Hepatic stellate cell (primary cell): ENCODE measurements around the gene RABL3.
"Not testable (repeated sequence)": the region's sequence is repeated elsewhere in the genome, so short reads cannot be mapped to it uniquely, and the experiment has no call there.

Experiments
- DNase-seq: peaks from one replicate; pipeline ENCODE4 v3.0.0; 2011; ENCODE audit warnings: low spot score

Gene RABL3

DNA sequence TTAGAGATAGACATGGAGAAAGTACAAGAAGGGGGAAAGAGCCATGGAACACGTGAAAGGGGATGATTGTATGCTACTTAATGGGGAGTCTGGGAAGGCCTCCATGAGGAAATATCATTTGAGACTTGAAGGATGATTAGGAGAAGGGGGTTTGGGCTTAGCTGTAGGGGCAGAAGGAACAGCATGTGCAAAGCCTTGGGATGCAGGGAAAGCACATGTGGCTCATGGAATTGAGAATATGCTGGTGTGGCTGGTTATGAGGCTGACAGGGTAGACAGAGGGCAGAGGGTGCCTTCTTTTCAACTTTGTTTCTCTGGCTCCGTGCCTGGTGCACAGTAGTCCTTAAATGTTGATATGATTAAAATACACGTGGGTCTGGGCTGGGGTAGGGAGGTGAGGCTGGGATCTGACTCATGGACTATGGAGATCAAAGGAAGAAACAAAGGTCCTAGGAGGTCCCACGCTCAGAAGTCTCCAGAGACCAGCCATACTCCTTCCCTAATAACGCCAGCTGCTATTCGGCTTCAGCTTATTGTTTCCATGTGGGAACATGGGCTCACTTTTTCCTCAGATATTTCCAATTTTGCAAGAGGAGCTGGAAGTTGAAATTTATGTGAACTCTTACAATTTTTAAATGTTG is 1.4 kb upstream of the RABL3 start:
- no peak for DNase-seq

DNA sequence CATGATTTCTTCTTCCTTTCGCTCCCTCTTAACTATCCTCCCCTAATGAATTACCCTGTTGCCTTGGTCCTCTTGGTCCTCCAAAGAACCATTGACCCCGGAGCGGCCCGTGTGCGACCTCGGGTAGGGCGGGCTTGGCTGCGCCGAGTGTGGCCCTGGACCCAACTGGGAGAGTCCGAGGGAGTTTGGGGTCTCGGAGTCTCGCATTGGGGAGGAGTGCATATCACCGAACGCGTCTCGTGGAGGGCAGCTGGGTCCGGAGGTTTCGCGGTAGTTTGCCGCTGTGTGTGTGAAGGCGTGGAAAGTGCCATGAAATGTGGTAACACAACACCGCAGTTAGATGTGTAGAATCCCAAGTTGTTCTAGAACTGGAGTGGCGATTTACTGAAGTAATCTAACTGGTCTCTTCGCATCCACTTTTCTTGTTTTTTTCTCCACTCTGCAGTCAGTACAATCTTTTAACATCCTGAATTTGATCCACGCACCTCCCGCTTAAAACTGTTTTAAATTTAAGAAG is 591 bp upstream of the RABL3 start:
- peak; percentile 9 for DNase-seq

DNA sequence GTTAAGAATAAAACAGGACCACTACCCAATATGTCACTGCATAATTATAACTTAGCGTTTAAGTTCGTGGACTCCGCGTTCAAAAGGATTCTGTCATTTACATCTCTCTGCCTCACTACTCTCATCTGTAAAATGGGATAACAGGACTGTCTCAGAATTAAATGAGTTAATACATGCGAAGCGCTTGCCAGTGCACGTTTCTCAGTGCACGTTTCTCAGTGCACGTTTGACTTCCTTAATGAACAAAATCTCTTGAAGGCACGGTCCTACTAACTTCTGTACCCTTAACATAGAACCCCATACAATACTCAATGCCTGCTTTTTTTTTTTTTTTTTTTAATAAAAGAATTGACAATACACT is 499 bp downstream of the RABL3 start:
- DNase-seq = no peak

DNA sequence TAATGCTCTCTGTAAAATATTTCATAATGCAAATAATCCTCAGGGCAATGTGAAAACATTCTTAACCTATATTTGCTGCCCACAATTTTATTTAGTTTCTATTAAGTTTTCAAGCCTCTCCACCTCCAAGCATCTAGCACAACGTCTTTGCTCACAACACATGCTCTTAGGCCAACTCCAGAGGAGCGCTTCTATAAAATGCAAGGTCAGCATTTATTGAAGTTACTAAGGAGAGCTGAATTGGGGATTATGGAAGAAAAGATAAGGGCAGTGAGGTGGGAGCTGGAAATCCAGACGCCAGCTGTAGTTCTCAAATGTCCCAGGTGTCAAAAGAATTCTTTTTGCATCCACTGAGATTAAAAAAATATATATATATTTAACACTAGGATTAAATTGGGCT is 996 bp downstream of the RABL3 start:
- no peak for DNase-seq

DNA sequence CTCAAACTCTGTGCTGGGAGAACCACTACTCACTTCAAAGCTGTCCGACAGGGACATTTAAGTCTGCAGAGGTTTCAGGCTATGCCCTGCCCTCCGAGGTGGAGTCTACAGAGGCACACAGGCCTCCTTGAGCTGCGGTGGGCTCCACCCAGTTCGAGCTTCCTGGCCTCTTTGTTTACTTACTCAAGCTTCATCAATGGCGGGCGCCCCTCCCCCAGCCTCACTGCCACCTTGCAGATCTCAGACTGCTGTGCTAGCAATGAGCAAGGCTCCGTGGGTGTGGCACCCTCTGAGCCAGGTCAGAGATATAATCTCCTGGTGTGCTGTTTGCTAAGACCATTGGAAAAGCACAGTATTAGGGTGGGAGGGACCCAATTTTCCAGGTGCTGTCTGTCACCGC is 4.3 kb downstream of the RABL3 start:
- not testable (repeated sequence) for DNase-seq

DNA sequence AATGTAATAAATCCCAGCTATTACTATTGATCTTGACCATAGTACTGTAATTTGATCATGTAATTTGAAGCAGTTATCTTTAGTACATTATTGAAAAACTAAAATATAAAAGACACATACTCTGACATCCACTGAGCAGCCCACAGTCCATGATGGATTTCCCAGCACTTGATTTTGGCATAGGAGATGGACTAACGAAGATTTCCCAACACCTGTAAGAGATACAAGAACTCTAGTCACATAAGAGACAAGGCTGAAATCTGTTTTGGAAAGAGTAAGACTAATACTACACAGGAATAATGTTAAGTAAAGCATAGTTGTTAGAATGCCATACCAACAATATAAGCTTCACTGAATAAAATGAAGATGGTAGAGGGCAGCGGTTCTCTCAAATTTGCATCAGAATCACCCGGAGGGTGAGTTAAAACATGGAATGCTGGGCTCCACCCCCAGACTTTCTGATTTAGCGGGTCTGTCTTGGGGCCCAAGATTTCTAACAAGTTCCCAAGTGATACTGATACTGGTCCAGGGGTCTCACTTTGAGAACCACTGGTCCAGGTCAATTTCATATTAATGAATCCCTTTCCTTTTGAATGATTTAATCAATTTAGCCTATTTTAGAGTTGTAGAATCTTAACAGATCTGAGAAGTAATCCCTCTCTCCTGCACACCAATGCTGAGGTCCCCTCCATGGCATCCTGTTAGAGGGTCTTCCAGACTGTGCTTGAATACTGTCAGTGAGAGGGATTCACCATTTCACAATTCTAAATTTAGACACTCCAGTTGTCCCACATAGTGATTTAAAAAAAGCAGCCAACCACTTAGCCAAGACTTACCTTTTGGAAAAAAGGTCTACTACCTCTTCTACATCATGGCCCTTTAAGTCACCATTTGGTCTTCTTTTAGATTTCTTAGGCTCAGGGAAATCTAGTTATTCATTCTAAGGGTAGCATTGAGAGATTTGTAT is 11.5 kb downstream of the RABL3 start:
- no peak for DNase-seq

DNA sequence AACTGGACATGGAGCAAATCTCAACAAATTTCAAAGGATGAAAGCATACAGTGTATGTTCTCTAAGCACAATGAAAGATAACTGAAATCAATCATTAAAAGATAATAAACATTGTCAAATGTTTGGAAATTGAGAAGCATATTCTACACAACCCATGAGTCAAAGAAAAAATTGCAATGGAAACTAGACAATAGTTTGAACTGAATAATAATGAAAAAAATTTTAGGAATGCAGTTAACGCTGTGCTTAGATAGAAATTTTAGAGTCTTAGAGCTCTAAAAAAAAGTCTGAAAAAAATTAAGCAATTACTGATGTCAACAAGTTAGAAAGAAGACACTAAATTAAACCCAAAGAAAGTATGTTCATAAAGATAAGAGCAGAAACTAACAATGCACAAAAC is 15.5 kb downstream of the RABL3 start:
- DNase-seq = no peak

DNA sequence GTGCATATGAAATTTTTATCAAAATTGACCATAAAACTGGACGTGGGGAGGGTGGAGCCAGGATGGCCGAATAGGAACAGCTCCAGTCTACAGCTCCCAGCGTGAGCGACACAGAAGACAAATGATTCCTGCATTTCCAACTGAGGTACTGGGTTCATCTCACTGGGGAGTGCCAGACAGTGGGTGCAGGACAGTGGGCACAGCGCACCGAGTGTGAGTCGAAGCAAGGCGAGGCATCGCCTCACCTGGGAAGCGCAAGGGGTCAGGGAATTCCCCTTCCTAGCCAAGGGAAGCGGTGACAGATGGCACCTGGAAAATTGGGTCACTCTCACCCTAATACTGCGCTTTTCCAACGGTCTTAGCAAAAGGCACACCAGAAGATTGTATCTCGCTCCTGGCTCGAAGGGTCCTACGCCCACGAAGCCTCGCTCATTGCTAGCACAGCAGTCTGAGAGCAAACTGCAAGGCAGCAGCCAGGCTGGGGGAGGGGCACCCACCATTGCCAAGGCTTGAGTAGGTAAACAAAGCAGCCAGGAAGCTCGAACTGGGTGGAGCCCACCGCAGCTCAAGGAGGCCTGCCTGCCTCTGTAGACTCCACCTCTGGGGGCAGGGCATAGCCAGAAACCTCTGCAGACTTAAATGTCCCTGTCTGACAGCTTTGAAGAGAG is 23.0 kb downstream of the RABL3 start:
- not testable (repeated sequence) for DNase-seq

DNA sequence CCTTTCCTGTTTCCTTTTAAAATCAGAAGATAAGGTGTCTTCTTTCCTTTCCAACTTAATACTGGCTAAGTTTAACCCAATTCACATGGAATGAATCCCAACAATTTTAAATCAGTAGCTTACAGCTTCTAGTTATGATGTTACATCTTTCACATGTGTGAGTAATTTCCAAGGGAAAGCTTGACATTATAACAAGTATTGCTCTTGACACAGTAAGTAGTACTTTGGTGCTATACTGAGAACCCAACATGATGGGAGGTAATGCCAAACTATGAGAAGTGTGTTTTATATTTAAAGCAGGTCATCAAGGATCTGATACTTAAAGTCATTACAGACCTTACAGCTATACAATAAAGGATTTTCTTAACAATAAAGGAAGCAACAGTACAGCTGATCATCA is 29.1 kb downstream of the RABL3 start:
- DNase-seq = no peak

DNA sequence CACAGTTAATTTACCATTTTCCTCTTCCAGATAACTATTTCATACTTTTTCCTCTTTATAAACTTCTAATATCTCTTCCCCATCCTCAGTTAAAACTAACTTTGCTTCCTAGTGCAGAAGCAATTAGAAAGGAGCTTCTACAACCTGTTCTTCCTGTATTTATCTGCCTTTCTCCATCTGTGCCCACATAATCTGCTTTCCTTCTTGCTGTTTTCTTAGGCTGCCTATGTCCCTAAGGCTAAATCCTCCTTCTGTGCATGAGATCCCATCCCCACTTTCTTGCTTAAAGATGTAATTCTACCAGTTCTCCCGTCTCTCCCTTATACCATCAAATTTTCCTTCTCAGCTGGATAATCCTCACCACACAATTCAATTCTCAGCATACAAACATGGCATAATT is 31.9 kb downstream of the RABL3 start:
- DNase-seq = no peak

DNA sequence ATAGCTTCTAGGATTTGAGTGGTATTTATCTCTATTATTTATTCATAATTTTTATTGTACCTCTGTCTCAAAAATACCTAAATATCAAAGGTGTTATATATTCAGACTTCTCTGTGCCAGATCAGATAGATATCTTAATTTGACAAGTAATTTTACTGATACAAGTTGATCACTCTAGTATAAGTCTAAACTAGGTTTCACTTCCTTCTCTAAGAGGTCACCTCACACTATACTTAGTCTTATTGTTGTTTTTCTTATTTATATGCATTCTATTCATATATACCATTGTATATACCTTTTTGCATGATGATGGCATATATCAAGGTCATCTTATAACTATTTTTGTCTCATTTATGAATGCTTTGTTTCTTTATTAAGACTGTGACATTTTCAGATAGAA is 33.9 kb downstream of the RABL3 start:
- DNase-seq = no peak

DNA sequence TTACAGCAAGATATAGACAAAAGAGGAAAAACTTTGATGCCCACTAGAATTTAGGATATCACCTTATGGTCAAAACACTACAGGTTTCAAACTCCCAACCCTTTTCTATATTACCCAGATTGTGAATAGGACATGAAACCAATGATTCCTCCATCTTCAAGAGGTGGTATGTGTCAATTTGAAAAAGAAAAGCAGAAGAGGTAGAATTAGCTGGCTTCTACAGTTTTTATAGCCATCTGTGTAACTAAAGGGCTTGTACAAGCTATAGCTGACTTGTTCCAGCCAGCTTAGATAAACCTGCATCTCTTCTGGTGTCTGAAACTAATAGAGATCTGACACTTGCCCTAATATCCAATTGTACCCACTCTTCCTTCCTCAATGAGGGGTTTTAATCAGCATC is 35.4 kb downstream of the RABL3 start:
- no peak for DNase-seq

DNA sequence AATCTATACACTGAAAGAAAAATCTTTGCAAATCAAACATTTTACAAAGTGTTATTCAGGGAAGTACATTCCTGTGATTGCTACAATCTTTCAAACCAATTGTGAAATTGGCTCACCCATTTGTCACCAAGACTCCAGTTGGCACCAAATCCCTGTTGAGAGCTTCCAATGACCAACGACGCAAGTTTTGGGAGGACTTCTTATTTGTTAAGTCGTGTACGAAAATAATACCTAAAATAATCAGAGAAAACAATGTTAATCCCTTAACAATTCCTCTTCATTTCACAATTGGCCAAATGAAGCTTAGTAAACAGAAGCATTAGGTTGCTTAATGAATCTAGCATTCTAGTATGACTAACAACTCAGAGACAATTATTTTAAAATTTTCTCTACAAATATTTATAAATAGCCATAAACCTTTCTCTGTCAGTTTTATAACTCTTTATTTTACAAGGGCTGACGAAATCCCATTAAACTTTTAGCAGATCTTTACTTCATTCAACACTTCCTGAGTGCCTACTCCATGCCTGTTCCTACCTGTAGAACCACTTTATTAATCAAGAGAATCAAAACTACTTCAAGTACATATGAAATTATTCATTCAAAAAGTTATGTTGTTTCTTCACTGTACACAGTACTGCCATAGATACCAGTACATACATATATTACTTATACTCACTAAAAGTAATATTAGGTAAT is 36.3 kb downstream of the RABL3 start:
- no peak for DNase-seq

DNA sequence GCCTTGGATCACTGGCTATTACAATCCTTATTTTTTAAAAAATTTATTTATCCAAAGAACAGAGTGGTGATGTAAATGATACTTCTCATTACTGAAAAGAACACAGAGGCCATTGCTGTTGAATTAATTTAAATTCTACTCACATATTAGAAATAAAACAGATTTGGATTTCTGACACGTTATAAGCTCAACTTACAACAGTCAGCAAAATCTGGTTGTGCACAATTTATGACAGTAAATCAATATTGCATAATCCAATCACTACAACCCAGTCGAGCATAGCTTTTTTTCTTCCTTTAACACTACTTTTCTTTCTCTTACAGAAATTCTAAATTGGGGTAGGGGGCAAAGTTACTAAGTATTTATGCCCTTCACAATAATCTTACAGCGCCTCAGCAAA is 43.0 kb downstream of the RABL3 start:
- DNase-seq = no peak

DNA sequence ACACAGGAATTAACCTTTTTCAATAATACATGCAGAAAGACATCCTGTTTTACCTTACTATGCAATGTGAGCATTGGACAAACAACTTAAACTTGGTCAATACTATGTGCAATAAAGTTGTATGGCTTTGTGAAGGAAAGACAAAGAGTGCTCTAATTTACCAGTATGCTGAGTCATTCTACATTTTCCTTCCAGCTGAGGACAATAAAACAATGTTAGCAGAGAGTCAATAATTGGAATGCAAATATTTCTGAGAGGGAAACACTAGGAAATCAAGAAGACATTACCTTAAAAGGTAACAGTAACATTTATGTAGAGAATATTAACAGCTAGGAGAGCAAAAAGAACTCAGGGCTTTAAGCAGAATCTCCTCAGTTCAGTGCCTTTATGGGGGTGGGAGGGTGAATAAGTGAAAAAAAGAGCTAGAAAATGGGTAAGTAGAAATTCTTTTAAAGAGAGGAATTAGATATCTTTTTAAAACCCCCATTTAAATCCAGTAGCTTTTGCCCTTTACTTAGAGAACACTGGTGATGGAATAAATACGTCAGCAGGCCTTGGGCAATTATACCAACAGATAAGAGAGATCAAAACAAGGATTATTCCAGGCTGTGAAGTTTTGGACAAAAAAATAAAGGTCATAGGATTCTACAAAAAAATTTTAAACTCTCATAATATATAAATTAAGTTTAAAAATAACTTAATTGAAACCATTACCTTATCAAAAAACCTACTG is 48.7 kb downstream of the RABL3 start:
- no peak for DNase-seq

DNA sequence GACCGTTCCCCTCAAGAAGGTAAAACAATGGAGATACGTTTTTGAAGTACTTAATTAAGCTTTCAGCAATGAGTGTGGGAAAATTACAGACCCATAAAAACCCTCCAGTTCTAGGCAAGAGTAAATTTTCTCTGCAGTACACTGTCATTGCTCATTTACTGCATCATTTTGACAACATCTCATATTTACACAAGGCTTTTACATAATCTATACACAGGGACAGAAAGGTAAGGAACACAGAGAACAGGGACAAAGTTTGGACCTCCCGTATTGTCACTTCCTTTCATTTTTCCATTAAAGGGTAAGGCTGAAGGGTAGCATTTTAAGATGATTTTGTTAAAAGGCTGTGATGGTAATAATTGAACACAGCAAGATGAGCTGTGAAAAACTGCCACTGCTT is 52.9 kb downstream of the RABL3 start:
- DNase-seq = no peak

DNA sequence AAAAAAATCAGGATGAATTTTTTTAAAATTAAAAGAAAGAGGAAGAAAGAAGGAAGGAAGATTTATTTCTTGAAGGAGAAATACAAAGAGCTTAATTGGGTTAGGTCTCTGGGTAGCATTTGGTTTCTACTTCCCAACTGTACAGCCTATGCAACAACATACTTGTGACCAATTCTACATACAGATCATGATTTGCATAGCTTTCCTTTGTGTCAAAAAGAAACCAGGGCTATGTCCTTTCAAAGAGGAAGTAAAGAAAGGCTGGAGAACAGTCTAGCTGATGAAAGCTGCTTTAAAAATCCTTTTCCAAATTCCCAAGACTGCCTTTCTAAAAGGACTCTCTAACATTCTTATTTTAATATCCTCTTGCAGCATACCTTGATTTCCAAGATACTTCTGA is 54.2 kb downstream of the RABL3 start:
- DNase-seq = peak; percentile 28

DNA sequence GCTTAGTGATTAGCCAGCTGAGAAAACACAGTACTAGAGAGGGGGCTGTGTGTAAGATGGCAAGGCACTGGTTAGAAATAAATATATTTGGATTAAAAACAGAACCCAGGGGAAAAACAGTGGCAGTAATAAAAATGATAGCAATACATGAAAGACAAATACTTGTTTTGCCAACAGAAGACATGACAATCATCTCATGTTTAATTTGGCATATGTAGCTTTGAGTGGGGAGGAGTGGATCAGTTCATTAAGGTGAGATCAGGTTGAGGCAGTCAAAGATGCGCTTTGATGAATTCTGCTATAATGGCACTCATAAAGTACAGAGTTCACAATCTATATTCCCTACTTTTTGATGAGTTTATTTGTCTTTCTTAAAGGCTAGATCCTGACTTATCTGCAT is 56.9 kb downstream of the RABL3 start:
- DNase-seq = no peak

DNA sequence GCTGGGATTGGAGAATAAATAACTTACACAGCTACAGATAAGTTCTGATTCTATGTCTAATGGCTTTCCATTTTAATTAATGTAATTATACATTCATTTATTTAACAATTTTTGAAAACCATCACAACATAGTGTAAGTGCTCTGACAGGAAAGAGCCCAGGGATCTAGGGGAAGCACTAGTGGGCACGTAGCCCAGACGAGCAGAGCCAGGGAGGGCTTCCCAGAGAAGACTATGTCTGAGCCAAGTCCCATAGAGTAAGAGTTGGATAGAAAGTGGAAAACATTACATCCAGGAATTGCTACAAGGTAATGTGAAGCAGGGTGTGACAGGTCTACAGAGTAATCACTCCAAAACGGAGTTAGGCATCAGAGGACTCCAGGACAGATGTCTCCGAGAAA is 57.4 kb downstream of the RABL3 start:
- no peak for DNase-seq

DNA sequence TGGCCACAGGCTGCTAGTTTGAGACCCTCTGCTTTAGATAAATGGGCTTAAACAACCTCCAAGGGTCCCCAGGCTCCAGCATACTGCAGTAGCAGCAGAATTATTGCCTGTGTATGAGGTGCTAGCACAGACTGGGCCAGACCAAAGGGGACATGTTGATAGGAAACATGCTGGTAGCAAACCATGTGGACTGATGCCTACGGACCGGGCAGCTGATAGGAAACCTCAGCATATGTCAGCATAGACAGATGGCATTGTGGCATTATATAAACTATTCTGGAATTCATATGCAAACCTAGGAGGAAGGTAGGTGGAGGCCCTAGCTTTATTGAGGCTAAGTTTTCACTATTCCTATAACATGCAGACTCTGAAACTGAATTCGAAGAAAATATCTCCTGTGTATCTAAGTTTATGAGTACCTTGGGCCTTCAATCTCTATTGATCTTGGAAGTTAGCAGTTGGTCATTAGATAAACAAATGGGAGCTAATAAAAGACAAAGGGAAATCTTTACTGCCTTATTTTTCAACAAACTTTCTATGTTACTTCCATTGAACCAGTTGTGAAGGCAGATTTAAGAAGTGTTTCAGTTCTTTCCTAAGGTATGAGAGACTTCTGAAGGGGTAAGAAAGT is 58.5 kb downstream of the RABL3 start:
- DNase-seq = no peak

DNA sequence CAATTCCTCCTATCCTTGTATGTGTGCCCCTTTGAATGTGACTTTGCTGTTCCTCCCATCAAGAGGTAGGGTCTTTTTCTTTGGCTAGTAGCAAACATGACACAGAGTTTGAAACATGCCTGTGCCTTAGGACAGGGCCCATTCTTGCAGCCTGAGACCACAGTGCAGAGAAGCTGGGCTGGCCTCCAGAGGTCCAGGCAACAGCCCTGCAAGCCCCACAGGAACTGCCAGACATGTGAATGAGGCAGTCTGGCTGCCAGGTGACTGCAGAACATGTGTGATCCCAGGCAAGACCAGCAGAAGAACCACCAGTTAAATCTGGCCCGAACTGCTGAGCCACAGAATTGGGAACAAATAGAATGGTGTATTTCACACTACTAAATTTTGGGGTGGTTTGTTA is 59.1 kb downstream of the RABL3 start:
- DNase-seq = no peak
